ENCODE measurements around the gene PHF21B. TPM values are rescaled to one million over a fixed set of nuclear protein-coding genes. Genes with fewer than 3 reads are reported as not detected.
"Not testable (repeated sequence)": the region's sequence is repeated elsewhere in the genome, so short reads cannot be mapped to it uniquely, and the experiment has no call there.

The PHF21B gene
- total RNA-seq, 1 donor from 2014 or later, result 0.13 TPM

DNA sequence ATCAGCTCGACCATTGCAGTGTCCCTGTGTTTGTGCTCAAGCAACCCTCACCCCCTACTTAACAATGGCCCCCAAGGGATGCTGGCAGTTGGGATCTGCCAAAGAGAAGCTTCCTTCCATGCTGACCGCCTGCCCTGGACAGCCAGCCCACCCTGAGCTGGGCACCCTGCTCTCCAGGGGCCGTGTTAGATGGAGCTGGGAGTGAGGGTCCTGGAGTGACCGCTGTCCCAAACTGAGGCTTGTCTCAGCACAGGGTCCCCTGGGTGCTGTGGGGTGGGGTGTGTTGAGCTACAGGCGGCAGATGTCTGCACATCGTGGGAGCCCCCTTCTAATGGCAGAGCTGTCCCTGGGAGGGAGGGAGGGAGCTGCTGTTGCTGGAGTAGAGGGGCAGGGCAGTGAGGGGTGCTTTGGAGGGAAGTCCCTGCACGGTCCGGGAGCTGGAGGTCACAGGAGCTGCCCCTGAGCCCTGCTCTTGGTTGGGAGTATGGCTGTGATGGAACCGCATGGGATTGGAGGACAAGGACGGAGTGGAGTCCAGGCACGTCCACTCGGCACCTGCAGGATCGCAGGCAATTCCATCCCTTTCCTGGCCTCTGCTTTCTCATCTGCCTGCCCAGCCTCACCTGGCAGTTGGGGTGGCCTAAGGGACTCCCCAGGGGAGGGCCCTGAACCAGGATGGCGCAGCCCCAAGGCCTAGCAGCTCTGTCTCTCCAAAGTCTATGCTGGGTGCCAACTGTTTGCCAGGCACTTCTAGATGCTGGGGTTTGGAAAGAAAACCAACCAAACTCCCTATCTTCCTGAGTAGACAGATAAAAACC is 131.1 kb downstream of the PHF21B start:
- DNase-seq (ENCODE audit: low read depth in 2 of 2), result no peak

DNA sequence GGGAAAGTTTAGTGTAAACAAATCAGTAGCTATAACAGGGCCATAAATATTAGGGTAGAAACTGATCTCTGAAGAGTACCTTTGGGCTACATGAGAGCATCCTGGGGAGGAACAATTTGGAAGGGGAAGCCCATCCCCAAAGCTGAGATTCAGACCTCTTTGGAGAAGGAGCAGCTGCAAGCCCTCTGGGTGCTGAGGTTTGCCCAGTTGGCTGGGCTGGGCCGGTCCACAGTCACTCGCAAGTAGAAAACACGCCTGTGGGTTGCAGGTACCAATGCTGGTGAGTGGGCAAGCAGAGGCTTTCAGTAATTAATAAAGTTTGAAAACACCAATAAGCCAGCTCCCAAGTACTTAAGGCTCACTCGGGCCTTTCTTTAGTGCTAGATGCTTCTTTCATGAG is 132.9 kb downstream of the PHF21B start:
- DNase-seq (ENCODE audit: low read depth in 2 of 2), result no peak

DNA sequence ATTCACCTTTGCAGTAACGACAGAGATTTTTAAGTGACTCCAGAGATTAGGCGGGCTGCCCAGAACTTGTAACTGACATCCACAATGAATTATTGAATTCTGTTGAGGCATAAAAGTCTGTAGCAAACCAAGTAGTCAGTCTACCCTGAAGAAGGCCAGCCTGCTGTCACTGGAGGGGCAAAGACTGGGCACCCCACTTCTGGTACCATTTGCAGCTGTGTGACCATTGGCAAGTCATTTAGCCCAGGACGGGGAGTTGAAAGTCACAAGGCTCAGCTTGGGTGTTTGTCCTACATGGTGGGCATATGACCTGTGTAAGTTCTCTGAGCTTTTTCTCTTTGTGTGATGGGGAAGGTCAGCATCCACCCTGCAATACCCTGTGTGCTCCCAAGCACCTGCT is 138.0 kb downstream of the PHF21B start:
- DNase-seq (ENCODE audit: low read depth in 2 of 2), result no peak

DNA sequence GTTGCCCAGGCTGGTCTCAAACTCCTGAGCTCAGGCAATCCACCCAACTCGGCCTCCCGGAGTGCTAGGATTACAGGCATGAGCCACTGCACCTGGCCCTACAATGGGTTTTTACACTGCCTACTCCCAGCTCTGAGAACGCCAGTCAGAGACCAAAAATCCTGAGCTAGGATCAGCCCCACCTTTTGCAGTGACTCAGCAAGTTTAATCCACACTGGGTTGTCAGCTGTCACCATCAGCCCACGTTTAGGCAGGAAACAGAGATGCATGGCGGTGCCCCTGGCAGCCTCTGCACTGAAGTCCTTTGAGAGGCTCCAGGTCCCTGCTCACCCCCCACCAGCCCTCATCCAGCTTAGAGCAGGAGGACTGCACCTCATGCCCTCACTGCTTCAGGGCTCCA is 139.8 kb downstream of the PHF21B start:
- DNase-seq (ENCODE audit: low read depth in 2 of 2), result no peak

DNA sequence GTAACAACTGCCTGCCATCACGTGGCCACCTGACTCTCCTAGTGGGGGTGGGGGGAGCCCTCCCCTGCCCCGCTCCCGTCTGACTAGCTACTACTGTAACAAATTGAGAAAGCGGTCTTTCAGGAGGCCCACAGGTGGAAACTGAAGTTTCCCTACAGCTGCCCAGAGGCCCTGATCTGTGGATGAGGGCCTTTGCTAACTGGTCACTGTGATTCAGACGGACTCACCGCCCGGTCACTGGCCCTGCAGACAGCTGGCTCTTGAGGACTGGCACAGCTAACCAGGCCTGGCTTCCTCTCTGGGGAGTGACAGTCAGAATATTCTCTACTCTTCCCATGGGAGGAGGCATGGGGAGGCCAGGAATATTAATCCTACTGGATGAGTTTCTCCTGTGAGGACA is 140.6 kb downstream of the PHF21B start:
- DNase-seq (ENCODE audit: low read depth in 2 of 2), result no peak

DNA sequence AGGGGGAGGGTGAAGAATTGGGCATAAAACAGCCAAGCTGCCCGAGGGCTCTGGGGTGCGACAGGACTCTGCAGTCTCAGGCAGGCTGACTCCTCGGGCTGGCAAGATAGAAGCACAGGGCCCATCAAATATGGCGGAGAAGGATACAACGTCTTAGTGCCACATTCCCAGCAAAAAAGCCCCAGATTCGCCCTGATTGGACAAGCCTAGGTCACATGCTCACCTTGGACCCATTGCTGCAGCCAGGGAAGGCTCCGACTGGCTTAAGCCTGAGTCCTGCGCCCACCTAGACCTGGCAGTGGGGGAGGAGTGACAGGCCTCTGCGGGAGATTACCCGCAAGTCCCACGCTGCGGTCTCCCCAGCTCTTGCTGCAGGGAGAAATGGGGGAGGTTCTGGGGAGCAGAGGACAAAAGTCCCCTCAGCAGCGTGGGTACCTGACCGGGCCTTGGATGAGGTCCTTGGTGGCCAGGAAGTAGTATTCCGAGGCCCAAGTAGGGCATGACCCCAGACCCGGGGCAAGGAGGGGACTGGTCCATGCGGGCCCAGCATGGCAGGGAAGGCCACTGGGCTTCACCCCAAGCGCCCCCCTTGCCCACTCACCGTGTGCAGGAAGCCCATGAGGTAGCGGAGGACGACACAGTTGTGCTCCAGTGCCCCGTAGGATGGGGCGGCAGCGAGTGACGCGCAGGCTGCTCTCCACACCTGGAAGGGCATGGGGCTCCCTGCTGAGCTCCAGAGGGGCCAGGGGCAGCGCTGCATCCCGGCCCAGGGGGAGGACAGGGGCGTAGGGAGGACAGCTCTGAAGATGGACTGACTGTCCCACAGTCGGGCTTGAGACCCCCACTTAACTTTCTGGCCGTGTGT is 144.4 kb downstream of the PHF21B start:
- no peak for DNase-seq (ENCODE audit: low read depth in 2 of 2)

DNA sequence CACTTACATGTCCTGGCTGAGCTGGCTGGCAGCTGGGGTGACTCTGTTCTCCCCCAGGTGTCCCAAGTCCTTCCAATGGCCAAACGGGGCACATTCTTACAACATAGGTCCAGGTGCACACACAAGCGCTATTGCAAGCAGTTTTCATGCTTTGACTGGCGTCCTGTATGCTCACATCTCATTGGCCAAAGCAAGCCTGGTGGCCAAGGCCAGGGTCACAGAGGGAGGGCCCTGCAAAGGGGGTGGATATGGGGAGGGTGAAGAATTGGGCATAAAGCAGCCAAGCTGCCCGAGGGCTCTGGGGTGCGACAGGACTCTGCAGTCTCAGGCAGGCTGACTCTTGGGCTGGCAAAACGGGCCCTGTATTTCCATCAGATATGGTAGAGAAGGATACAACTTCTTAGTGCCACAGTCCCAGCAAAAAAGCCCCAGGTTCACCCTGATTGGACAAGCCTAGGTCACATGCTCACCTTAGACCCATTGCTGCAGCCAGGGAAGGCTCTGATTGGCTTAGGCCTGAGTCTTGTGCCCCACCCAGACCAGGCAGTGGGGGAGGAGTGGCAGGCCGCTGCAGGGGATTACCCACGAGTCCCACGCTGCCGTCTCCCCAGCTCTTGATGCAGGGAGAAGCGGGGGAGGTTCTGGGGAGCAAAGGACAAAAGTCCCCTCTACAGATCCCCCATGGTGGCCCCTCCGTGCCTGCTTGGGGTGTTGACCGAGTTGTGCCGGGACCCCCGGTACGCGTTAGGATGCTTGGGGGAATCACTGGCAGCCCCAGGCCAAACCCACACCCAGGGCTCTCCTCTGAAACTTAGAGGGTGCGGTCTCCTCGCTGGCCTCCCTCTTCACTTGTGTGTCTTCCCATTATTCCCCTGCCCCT is 146.6 kb downstream of the PHF21B start:
- DNase-seq (ENCODE audit: low read depth in 2 of 2), result no peak

DNA sequence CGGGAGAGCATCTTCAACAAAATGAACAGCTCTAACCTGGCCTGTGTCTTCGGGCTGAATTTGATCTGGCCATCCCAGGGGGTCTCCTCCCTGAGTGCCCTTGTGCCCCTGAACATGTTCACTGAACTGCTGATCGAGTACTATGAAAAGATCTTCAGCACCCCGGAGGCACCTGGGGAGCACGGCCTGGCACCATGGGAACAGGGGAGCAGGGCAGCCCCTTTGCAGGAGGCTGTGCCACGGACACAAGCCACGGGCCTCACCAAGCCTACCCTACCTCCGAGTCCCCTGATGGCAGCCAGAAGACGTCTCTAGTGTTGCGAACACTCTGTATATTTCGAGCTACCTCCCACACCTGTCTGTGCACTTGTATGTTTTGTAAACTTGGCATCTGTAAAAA is 147.5 kb downstream of the PHF21B start:
- DNase-seq (ENCODE audit: low read depth in 2 of 2), result no peak

DNA sequence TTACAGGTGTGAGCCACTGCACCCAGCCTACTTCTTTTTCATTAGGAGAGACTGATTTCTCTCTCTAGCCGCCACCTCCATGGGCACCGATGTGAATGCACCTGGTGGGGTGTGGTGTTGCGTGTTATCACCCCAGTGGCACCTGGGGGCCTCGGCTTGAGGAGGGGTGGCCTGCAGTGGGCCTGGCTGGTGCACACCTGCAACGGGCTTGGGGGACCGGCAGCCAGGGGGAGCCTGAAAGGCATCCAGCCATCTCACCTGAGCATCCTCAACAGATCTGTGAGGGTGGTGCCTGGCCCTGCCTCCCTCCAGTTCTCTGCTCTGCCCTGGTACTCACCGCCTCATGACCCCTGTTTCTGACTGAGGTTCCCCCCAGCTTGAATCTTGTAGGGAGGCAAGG is 148.6 kb downstream of the PHF21B start:
- no peak for DNase-seq (ENCODE audit: low read depth in 2 of 2)

DNA sequence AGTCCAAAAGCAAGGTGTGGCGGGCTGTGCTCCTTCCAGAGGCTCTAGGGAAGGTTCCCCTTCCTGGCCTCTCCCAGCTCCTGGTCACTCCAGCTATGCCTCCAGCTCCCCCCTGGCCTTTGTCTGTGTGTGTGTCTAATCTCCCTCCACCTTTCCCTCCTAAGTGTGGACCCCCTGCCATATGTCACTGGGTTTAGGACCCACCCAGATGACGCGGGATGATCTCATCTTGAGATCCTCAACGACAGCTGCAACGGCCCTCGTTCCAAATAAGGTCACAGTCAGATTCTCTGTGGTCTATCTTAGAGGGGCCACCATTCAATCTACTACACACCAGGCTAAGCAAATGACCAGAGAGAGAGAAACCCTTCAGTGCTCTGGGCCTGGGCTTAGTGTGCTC is 149.5 kb downstream of the PHF21B start:
- no peak for DNase-seq (ENCODE audit: low read depth in 2 of 2)

DNA sequence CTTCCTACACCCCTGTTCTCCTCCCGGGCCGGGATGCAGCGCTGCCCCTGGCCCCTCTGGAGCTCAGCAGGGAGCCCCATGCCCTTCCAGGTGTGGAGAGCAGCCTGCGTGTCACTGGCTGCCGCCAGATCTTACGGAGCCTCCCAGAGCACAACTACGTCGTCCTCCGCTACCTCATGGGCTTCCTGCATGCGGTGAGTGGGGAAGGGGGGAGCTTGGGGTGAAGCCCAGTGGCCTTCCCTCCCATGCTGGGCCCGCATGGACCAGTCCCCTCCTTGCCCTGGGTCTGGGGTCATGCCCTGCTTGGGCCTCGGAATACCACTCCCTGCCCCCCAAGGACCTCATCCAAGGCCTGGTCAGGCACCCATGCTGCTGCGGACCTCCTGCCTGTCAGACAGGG is 150.2 kb downstream of the PHF21B start:
- DNase-seq (ENCODE audit: low read depth in 2 of 2), result no peak

DNA sequence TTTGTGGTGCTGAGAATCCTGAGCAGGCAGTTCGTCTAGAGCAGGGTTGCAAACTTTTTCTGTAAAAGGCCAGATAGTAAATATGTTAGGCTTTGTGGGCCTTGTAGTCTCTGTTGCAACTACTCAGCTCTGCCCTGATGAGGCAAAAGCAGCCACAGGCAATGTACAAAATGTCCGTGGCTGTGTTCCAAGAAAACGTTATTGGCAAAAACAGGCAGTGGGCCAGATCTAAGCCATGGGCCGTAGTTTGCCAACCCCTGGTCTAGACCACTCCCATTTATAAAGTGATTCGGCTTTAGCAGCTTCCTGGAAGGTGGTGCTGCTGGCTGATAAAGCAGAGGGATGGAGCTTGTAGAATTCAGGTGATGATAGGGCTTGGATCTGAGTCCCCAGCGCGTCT is 151.0 kb downstream of the PHF21B start:
- DNase-seq (ENCODE audit: low read depth in 2 of 2), result not testable (repeated sequence)

DNA sequence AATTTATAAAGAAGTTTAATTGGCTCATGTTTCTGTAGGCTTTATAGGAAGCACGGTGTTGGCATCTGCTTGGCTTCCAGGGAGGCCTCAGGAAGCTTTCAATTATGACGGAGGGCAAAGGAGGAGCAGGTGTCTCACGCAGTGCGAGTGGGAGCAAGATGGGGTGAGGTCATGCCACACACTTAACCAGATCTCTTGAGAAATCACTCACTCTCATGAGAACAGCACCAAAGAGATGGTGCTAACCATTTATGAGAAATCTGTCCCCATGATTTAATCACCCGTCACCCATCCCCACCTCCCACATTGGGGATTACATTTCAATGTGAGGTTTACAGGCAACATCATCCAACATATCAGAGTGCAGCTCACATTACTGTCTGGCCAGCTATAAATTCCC is 153.9 kb downstream of the PHF21B start:
- no peak for DNase-seq (ENCODE audit: low read depth in 2 of 2)

DNA sequence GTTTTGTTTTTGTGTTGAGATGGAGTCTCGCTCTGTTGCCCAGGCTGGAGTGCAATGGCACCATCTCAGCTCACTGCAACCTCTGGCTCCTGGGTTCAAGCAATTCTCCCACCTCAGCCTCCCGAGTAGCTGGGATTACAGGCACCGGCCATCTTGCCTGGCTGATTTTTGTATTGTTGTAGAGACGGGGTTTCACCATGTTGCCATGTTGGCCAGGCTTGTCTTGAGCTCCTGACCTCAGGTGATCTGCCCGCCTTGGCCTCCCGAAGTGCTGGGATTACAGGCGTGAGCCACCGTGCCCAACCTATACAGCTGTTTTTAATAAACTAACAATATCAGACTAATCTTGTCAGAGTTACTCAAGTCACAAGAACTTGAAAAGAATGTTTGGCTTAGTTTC is 155.2 kb downstream of the PHF21B start:
- DNase-seq (ENCODE audit: low read depth in 2 of 2), result not testable (repeated sequence)

DNA sequence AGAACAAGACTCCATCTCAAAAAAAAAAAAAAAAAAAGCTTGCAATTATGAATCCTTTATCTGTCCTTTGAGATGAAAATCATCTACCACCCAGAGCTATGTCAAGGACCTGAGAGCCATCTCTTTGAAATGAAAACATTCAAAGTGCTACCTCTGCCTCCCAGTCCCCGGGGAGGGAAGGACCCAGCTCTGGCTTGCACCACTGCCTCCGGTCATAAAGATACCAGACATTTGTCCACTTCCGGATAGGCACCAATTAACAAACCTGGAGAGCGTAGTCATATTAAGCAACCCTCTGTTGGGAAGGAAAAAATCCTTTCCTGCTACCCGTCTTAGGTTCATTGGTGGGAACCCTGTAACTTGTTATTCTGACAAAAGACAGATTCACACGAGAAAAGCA is 158.9 kb downstream of the PHF21B start:
- no peak for DNase-seq (ENCODE audit: low read depth in 2 of 2)

DNA sequence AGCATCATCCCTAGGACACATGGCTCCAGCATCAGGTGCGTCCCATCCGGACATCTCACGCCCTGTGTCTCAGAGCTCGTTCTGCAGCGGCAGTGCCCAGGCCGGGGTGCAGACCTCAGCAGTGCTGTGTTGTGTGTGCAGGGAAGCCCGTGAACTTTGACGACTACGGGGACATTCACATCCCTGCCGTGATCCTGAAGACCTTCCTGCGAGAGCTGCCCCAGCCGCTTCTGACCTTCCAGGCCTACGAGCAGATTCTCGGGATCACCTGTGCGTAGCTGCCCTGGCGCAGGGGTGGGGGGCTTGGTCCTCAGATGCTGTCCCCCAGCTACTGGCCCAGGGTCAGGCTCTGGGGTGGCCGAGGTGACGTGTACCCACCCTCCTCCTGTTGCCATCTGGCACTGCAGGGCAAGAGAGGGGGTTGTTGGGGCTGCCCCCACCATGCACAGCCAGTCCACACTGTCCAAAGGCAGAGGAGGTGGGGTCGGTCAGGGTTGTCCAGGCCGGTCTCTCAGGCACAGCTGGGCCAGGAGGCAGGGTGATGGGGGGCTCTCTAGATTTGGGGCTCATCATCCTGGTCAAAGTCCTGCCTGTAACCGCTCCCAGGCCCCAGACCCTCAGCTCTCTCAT is 160.9 kb downstream of the PHF21B start:
- DNase-seq (ENCODE audit: low read depth in 2 of 2), result no peak

DNA sequence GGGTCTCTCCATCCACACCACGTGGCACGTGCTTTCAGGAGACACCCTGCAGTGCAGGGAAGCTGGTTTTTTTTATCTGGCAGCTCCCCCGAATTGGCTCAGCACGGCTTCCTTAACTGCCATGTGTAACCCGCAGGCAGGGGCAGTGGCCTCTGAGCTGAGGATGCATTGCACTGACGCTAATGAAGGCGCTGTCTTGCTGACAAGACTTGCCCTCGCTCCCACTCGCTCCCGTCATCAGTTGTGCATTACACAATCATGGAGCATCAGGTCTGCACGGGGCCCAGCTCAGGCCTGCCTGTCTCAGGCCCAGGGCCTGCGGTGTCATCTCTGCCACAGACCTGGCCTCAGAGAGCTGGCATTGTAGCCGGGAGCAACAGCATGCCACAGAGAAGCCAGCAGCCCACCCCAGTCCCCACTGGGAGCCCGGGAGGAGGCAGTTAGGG is 161.5 kb downstream of the PHF21B start:
- no peak for DNase-seq (ENCODE audit: low read depth in 2 of 2)

DNA sequence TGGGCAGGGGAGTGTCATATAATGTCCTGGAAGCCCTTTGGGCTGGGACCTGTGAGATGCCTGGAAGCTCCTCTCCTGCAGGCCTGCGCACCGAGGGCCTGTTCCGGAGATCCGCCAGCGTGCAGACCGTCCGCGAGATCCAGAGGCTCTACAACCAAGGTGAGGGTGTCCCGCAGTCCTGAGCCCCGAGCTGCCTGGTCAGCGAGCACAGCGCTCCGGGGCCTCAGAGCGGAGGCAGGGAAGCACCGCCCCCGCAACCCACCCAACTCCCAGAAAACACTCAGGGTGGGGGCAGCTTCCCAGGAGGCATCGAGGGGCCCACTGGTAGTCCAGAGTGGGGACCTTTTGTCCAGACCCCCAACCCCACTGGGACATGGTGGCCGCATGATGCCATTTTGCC is 161.9 kb downstream of the PHF21B start:
- DNase-seq (ENCODE audit: low read depth in 2 of 2), result no peak

DNA sequence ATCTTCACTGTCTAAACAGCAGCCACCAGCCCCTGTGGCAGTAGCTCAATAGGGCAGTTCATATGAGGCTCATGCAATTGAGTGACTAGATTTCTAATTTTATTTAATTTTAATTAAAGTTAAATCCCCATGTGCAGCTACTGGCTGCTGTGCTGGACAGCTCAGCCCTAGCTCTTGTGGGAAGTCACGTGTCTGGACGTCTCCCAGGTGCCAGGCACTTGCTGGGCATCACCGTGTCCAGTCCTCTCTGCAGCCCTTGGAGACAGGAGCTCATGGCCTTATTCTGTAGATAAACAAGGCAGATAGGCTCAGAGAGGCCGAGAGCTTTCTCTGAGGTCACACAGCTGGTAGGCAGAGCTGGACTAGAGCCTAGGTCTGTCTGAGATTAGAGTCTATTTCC is 162.4 kb downstream of the PHF21B start:
- no peak for DNase-seq (ENCODE audit: low read depth in 2 of 2)

DNA sequence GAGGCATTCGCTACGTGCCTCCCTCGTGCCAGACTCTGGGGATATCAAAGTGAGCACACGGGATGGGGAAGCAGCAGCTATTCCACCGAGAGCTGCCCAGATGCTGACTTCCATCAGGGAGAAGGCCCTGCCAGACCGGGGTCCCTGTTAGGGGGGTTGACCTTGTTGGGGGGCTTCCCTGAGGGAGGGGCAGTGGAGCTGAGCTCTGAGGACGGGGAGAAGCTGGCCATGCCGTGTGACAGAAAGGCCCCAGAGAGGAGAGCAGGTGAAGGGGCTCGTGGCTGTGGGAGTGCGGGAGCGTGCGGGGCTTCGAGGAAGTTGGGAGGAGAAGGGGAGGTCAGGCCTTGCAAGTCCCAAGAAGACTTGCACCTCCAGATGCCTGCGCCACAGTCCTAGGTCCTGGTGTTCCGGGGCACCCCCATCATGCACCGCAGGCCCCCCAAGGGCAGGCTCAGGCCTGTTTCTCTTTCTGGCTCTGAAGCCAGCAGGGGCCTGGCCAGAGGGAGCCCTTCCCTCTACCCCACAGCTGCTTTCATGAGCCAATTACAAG is 163.0 kb downstream of the PHF21B start:
- DNase-seq (ENCODE audit: low read depth in 2 of 2), result no peak
